ENCODE data around the gene PPP3R1. TPM values are rescaled to one million over a fixed set of nuclear protein-coding genes. Genes with fewer than 3 reads are reported as not detected.

Gene PPP3R1
- total RNA-seq, 2 experiments from 2014 or later: 65.4 to 66.0 TPM

DNA sequence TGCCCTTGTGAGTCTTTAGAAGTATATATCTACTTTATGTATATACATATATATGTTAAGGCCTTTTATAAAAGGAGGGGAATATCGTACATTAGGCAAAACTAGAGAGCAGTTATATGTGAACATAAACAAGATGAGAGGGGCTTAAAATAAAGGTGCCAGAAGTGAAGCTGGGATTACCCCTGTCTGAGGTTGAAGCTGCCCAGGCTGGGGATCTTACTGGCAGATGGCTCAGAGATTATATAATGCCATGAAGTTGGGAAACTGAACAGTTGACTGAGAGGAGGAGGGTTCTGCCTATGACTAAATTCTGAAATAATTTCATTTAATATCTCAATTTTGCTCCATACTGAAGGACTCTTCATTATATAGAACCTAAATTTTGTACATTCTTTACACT is 88.7 kb downstream of the PPP3R1 start:
- Mint-ChIP-seq H3K36me3 (peaks cover 8% of the 10 kb centered on the region), H3K4me3 (no peak overlapping the region), H3K27me3 (no peaks in the 10 kb centered on the region), H3K4me1 (peaks cover 10% of the 10 kb centered on the region), H3K27ac (no peak overlapping the region), H3K9me3 (no peaks in the 10 kb centered on the region)
- ATAC-seq (ENCODE audit: low read depth) (no peak), DNase-seq (no peak)
- POLR2A ChIA-PET: no interaction called here

DNA sequence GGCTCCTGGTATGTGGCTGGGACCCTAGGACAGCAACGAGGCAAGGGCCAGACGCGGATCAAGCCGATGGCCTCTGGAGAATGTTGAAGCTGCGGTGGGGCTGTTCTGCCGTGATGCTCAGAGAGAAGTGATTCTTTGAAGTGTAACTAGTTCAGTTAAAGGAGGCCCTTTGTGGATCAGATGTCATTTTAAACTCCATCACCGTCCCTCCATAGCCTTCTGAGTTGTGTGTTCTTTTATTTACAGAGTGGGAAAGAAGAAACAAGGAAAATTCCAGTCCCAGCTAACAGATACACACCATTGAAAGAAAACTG is 94.2 kb downstream of the PPP3R1 start:
- Mint-ChIP-seq H3K4me3 (peak overlapping the region; percentile 88), H3K36me3 (peaks cover 4% of the 10 kb centered on the region), H3K27ac (peak overlapping the region; percentile 100), H3K27me3 (no peaks in the 10 kb centered on the region), H3K9me3 (no peaks in the 10 kb centered on the region), H3K4me1 (peaks cover 22% of the 10 kb centered on the region)
- POLR2A ChIA-PET: interaction anchor here (1.1 to 2.5 kb wide), 4 partner anchors 14 to 96 kb away, joined by 3 to 12 read pairs (median 6); partner anchors contain the start of genes C1D and PPP3R1
- ATAC-seq (ENCODE audit: low read depth) (no peak), DNase-seq (no peak)

DNA sequence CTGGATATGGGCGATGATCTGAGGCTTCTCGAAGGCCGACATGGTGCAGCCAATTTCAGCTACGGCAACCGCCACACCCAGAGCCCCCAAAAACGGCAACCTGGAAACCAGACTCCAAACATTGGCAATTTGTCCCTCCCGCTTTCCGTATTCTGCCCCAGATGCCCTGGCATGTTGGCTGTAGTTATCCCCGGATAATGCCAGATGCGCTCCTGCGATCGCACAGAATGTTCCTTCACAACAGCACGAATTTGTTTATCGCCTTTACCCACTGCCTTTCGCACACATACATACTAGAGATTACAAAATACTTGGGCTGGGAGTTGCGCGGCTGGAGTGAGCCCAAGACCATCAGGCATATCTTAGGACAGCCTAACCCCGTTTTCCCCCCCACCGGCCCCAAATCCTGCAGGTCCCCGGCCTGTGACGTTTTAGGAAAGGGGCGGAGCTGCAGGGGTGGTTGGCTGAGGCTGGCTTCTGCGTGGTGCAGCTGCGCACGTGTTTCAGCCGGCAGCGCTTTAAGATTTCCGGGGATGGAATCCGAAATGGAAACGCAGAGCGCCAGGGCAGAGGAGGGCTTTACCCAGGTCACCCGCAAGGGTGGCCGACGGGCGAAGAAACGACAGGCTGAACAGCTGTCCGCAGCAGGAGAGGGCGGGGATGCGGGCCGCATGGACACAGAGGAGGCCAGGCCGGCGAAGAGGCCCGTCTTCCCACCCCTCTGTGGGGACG is 94.8 kb downstream of the PPP3R1 start, which contains the start of gene PNO1:
Gene PNO1, plus strand, starts transcription at position 487 of the 732 bp plus-strand sequence. Its CDS starts 47 bp downstream, at position 534.
- Mint-ChIP-seq H3K4me1 (peaks cover 27% of the 10 kb centered on the region), H3K27ac (peak within 1 kb of the TSS; percentile 100), H3K36me3 (peaks cover 4% of the 10 kb centered on the region), H3K9me3 (no peaks in the 10 kb centered on the region), H3K4me3 (peak within 1 kb of the TSS; percentile 88), H3K27me3 (no peaks in the 10 kb centered on the region)
- POLR2A ChIA-PET: interaction anchor here (0.6 to 2.5 kb wide), 7 partner anchors 12 to 95 kb away, joined by 3 to 12 read pairs (median 4); partner anchors contain the start of genes C1D and PPP3R1
- ATAC-seq (ENCODE audit: low read depth) (peak; percentile 86), DNase-seq (peak; percentile 95)

DNA sequence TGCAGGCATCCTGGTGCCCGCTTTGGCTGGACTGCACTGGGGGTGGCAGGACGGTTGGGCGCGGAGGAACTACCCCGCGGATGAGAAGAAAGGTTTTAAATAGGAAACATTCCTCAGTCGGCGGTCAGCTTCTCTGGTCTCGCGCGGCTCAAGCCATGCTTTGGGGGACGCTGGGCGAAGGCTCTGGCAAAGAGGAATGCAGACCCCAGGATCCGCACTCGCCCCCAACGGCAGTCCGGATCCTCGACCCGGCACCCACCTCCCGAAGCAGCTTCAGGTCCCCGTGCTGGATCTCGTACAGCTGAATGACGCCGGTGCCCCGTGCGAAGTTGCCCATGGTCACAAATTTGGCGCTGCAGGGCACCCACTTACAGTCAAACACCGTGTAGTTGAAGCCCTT is 95.3 kb downstream of the PPP3R1 start:
- POLR2A ChIA-PET: interaction anchor here (0.6 to 2.5 kb wide), 6 partner anchors 12 to 96 kb away, joined by 3 to 12 read pairs (median 4); partner anchors contain the start of genes C1D and PPP3R1
- peaks cover 4% of the 10 kb centered on the region for H3K36me3 Mint-ChIP-seq
- DNase-seq (no peak), ATAC-seq (ENCODE audit: low read depth) (peak; percentile 51)
- H3K4me3 Mint-ChIP-seq: peak overlapping the region; percentile 88
- H3K9me3 Mint-ChIP-seq: no peaks in the 10 kb centered on the region
- H3K4me1 Mint-ChIP-seq: peaks cover 30% of the 10 kb centered on the region
- no peaks in the 10 kb centered on the region for H3K27me3 Mint-ChIP-seq
- H3K27ac Mint-ChIP-seq: peak overlapping the region; percentile 100

DNA sequence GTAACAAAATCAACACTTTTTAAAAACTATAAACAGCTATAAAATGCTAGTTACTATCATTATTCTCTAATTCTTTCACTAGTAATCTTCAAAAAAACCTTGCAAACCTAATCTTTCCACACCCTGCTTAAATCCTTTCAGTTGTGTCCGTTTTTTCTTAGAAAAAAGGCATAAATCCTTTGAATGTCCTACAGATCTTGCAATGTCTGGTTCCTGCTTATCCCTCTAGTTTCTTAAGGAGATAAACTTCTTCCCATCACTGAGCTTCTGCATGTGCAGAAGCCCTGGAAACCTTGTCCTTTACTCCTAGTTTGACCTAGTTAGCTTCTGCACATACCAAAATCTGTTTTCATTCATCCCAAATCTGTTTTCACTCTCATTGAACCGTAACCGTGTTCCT is 95.9 kb downstream of the PPP3R1 start:
- H3K36me3 Mint-ChIP-seq: peaks cover 4% of the 10 kb centered on the region
- peaks cover 34% of the 10 kb centered on the region for H3K4me1 Mint-ChIP-seq
- H3K4me3 Mint-ChIP-seq: peak overlapping the region; percentile 88
- no peak for DNase-seq
- no peaks in the 10 kb centered on the region for H3K27me3 Mint-ChIP-seq
- H3K9me3 Mint-ChIP-seq: no peaks in the 10 kb centered on the region
- peak overlapping the region; percentile 100 for H3K27ac Mint-ChIP-seq
- ATAC-seq (ENCODE audit: low read depth): no peak
- POLR2A ChIA-PET: interaction anchor here (0.6 to 2.5 kb wide), 4 partner anchors 11 to 96 kb away, joined by 4 to 12 read pairs (median 7); partner anchors contain the start of genes C1D and PPP3R1

DNA sequence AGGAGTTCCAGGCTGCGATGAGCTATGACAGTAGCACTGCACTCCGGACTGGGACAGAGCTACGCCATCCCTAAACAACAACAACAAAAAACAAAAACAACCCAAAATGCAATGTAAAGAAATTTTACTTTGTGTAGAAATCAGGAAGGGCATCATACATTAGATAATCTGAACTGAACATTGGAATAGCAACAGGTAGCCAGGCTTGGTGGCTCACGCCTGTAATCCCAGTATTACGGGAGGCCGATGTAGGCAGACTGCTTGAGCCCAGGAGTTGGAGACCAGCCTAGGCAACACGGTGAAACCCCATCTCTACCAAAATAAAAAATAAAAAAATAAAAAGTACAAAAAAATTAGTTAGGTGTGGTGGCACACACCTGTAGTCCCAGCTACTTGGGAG is 96.7 kb downstream of the PPP3R1 start:
- no peaks in the 10 kb centered on the region for H3K9me3 Mint-ChIP-seq
- H3K27me3 Mint-ChIP-seq: no peaks in the 10 kb centered on the region
- no peak overlapping the region for H3K4me3 Mint-ChIP-seq
- POLR2A ChIA-PET: interaction anchor here (0.7 kb wide), 1 partner anchor 499 kb away, joined by 3 read pairs; no protein-coding TSS in a partner anchor
- ATAC-seq (ENCODE audit: low read depth): no peak
- H3K4me1 Mint-ChIP-seq: peaks cover 39% of the 10 kb centered on the region
- no peak for DNase-seq
- H3K27ac Mint-ChIP-seq: no peak overlapping the region
- H3K36me3 Mint-ChIP-seq: peaks cover 5% of the 10 kb centered on the region

DNA sequence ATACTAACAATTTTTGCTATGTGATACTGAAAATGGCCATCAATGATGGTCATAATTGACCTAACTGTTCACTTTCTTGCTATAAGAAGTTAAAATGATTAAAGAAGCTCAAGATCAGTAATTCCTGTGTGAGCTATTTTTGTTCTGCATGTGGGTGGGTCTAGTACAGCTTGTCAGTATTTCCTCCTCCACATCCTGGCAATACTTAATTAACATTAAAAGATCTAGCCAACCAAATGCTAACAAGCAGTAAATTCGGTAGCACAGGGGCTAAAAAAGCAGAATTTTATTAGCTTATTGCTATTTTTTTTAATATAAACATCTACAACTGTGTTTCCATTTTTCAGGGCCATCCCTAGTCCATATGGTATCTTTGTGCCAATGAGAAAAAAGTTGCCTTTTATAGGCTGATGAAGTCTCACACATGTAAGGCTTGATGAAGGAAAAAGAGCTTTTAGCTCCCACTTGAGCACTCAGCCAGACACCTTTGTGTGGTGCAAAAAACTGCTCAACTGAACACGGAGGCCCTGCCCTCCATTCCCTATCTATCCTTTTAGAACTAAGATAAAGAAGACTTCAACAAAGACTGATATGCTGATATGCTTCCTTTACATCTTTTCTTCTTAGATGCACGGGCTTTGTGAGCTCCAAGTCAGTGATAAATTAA is 99.5 kb downstream of the PPP3R1 start:
- Mint-ChIP-seq H3K36me3 (peaks cover 3% of the 10 kb centered on the region), H3K27ac (peak overlapping the region; percentile 26)

DNA sequence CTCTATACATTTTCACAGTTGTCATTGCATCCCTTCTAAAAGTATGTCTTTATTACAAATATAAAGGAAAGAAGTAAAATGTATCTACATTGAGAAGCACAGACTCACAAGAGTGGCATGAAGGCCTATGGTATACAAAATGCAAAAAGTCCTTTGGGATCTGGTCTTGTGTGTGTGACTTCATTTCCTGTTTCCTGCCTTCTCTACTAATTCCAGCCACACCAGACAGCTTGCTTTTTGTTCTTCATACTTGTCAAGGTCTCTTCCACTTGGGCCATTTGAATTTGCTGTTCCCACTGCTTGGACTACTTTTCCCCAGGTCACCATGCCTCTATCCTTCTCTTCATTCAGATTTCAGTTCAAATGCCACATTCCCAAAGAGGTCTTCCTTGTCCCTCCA is 101.3 kb downstream of the PPP3R1 start:
- no peaks in the 10 kb centered on the region for H3K9me3 Mint-ChIP-seq
- no peak overlapping the region for H3K27ac Mint-ChIP-seq
- H3K36me3 Mint-ChIP-seq: peaks cover 3% of the 10 kb centered on the region
- H3K4me3 Mint-ChIP-seq: no peak overlapping the region
- H3K4me1 Mint-ChIP-seq: peaks cover 21% of the 10 kb centered on the region
- H3K27me3 Mint-ChIP-seq: no peaks in the 10 kb centered on the region
- POLR2A ChIA-PET: no interaction called here
- ATAC-seq (ENCODE audit: low read depth): no peak
- no peak for DNase-seq

More for the DNA sequence above, 99.5 kb downstream of the PPP3R1 start:
- POLR2A ChIA-PET: interaction anchor here (0.7 to 1.2 kb wide), 2 partner anchors 21 to 100 kb away, joined by 3 to 7 read pairs; partner anchors contain the start of gene PPP3R1
- Mint-ChIP-seq H3K27me3 (no peaks in the 10 kb centered on the region), H3K4me1 (peaks cover 27% of the 10 kb centered on the region), H3K9me3 (no peaks in the 10 kb centered on the region), H3K4me3 (no peak overlapping the region)
- DNase-seq: no peak
- no peak for ATAC-seq (ENCODE audit: low read depth)

DNA sequence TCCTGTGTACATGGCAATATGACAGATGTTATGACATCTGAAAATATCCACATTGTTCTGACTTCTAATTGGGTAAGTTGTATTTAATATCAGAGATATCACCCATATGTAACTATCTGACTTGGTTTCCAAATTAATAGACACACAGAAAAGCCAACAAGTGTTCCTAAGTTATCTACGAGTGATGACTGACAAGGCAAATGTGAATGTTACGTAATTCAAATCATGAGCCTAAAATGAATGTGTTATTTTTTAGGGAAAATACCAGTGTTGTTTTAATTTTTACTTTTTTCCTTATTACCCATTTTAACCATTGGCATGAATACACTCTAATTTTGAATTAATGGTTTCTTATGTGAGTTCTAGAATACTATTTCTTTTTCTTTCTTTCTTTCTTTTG is 110.5 kb downstream of the PPP3R1 start:
- POLR2A ChIA-PET: no interaction called here
- H3K9me3 Mint-ChIP-seq: no peaks in the 10 kb centered on the region

DNA sequence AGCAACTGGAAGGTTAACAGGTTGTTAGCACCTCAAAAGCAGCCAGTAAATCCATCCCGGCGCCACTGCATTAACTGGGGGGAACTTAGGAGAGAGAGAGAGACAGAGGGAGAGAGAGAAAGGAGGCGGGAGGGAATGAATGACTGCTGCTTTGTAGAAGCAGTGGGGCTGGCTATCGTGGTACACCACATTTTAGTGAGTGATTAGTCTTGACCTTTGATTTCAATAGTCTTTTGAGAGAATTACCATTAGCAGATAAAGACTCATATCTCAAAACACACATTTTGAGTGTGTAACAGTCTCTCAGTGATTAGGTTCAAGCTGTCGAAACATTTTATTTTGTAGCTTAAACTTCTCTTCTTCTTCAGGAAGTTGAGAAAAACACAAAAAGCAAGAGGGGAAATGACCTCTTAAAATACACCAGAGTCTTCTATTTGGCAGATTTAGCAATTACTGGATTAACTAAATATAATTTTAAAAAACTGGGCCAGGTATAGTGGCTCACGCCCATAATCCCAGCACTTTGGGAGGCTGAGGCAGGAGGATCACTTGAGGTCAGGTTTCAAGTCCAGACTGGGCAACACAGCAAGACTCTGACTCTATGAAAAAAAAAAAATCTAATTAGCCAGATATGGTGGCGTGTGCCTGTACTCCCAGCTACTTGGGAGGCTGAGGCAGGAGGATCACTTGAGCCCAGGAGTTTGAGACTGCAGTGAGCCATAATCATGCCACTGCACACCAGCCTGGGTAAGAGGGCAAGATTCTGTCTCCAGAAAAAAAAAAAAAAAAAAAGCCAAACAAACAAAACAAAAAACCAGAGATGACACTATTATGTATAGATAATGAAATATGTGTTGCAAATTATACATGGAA is 116.6 kb downstream of the PPP3R1 start:
- Mint-ChIP-seq H3K27ac (no peak overlapping the region), H3K4me1 (no peaks in the 10 kb centered on the region), H3K36me3 (peaks cover 3% of the 10 kb centered on the region), H3K9me3 (no peaks in the 10 kb centered on the region), H3K27me3 (no peaks in the 10 kb centered on the region), H3K4me3 (no peak overlapping the region)
- ATAC-seq (ENCODE audit: low read depth) (no peak), DNase-seq (no peak)
- POLR2A ChIA-PET: no interaction called here

More for the DNA sequence above, 110.5 kb downstream of the PPP3R1 start:
- DNase-seq (no peak), ATAC-seq (ENCODE audit: low read depth) (no peak)
- Mint-ChIP-seq H3K4me1 (no peaks in the 10 kb centered on the region), H3K27me3 (no peaks in the 10 kb centered on the region), H3K4me3 (no peak overlapping the region), H3K36me3 (peaks cover 9% of the 10 kb centered on the region), H3K27ac (no peak overlapping the region)

DNA sequence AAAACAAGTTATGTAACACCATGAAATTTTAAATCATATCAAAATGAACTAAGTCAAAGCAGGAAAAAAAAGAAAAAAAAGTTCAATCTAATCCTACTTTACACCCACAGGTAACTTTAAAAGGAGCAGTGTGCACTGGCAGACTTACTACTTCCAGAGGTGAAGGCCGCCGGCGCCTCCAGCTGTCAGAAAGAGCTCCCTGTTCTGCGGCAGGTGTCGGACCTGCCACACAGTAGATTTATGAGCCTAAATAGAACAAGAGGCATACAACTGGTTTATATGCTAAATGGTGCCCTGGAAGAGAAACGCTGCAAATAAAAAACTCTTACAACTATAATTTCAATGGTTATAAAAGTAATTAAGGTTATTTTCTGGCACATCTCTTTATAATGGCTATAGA is 117.8 kb downstream of the PPP3R1 start:
- ATAC-seq (ENCODE audit: low read depth) (no peak), DNase-seq (no peak)
- H3K27me3 Mint-ChIP-seq: no peaks in the 10 kb centered on the region
- POLR2A ChIA-PET: no interaction called here
- no peak overlapping the region for H3K27ac Mint-ChIP-seq
- H3K4me3 Mint-ChIP-seq: no peak overlapping the region
- no peaks in the 10 kb centered on the region for H3K9me3 Mint-ChIP-seq
- peaks cover 3% of the 10 kb centered on the region for H3K36me3 Mint-ChIP-seq
- H3K4me1 Mint-ChIP-seq: no peaks in the 10 kb centered on the region

DNA sequence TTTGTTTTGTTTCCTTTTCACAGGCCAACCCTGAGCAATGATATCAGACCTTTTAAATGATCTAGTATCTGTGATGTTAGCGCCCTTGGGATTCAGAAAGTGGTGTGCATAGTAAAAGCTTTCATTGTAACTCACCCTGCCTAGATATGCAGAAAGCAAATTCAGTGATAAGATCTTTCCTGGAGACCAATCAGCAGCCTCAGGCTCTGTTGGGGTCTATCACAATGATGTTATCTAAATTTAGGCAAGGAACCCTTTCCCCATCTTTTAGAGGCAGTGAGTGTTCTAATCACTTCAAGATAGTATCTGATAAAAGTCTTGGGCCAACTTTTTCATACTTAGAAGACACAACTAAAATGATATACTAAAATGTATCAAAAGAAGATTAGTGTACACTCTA is 118.2 kb downstream of the PPP3R1 start:
- H3K36me3 Mint-ChIP-seq: peaks cover 3% of the 10 kb centered on the region
- DNase-seq (no peak), ATAC-seq (ENCODE audit: low read depth) (no peak)
- no peak overlapping the region for H3K4me3 Mint-ChIP-seq
- POLR2A ChIA-PET: no interaction called here
- no peaks in the 10 kb centered on the region for H3K27me3 Mint-ChIP-seq
- H3K9me3 Mint-ChIP-seq: no peaks in the 10 kb centered on the region
- no peaks in the 10 kb centered on the region for H3K4me1 Mint-ChIP-seq
- H3K27ac Mint-ChIP-seq: no peak overlapping the region
